Activated T-cell treated with anti-CD3 and anti-CD28 coated beads for 48 hours (primary cell): ENCODE data around the gene KIF12.
A peak's percentile ranks its signal among the peaks of the same experiment; 100 is the strongest.
"Not testable (repeated sequence)": the region's sequence is repeated elsewhere in the genome, so short reads cannot be mapped to it uniquely, and the experiment has no call there.

Experiments used
- DNase-seq: peaks from one replicate; pipeline ENCODE4 v3.0.0-alpha.2; 2020; ENCODE audit warnings: low read depth

The KIF12 gene

GRCh38 chr9:114084282-114085073, 14.6 kb downstream of the KIF12 start:
- DNase-seq, result no peak

- DNase-seq, result no peak
These were observed 15.4 kb downstream of the KIF12 start for GRCh38 chr9:114083666-114084065.

- DNase-seq, result not testable (repeated sequence)
These were observed 16.2 kb downstream of the KIF12 start for GRCh38 chr9:114082763-114083412.

GRCh38 chr9:114082017-114082762, 16.9 kb downstream of the KIF12 start:
- peak; percentile 70 for DNase-seq

GRCh38 chr9:114081441-114082016, 17.6 kb downstream of the KIF12 start:
- DNase-seq, result no peak

GRCh38 chr9:114080773-114081440, 18.2 kb downstream of the KIF12 start:
- no peak for DNase-seq

GRCh38 chr9:114080195-114080772, 18.8 kb downstream of the KIF12 start:
- no peak for DNase-seq

- DNase-seq, result no peak
These were observed 20.3 kb downstream of the KIF12 start for GRCh38 chr9:114078781-114079156.

- no peak for DNase-seq
These were observed 20.9 kb downstream of the KIF12 start, which contains the start of gene AMBP for GRCh38 chr9:114078021-114078780. AMBP (minus strand) TSS chr9:114078300; CDS start chr9:114078209, 91 bp downstream.

GRCh38 chr9:114077162-114077837, 21.8 kb downstream of the KIF12 start:
- no peak for DNase-seq

- DNase-seq, result no peak
These were observed 22.6 kb downstream of the KIF12 start for GRCh38 chr9:114076237-114077161.

GRCh38 chr9:114075602-114076001, 23.5 kb downstream of the KIF12 start:
- no peak for DNase-seq

- no peak for DNase-seq
These were observed 26.6 kb downstream of the KIF12 start for GRCh38 chr9:114072184-114073140.

GRCh38 chr9:114071197-114071795, 27.8 kb downstream of the KIF12 start:
- no peak for DNase-seq

GRCh38 chr9:114070188-114071103, 28.6 kb downstream of the KIF12 start:
- DNase-seq, result no peak

- DNase-seq, result no peak
These were observed 29.5 kb downstream of the KIF12 start for GRCh38 chr9:114069476-114070187.
